Gastrocnemius medialis (tissue), 4 donors: ENCODE measurements around the gene HIC1.

Source experiments
- CTCF ChIP-seq, 5 experiments: fragments of 450-650 bp in 3 of 5; fragments of 200-600 bp in 2 of 5; sonication (generic) in 2 of 5; IDR thresholded peaks in 4 of 5; conservative IDR thresholded peaks in 1 of 5; 1 replicate in 4 of 5; 2 replicates in 1 of 5; pipeline ENCODE4 v1.5.1; 2016 to 2019; ENCODE audit warnings: antibody characterized with exemption in 5 of 5, mild to moderate bottlenecking in 3 of 5, moderate library complexity in 3 of 5
- POLR2A ChIP-seq, 2 donors: fragments of 450-650 bp; IDR thresholded peaks; one replicate each; pipeline ENCODE4 v1.6.1; 2017; ENCODE audit warnings: antibody characterized with exemption in 2 of 2, mild to moderate bottlenecking in 2 of 2, moderate library complexity in 2 of 2

- no peak for TF ChIP-seq CTCF (IDR thresholded peaks at IDR 0.05 in 4 of 5, conservative IDR thresholded peaks at IDR 0.05 in 1 of 5)
- no peak for TF ChIP-seq POLR2A (IDR thresholded peaks at IDR 0.05)
Measured at GRCh38 chr17:2095536-2095910, 40.6 kb downstream of the HIC1 start.
